Brain microvascular endothelial cell (primary cell): ENCODE results near the gene PKP1.

Source experiments
- DNase-seq: peaks from one replicate; pipeline ENCODE4 v3.0.0-alpha.2; 2020
- H3K27ac ChIP-seq: fragments of 250-450 bp; sonication (Bioruptor Pico); 2 replicates; pipeline ENCODE4 v1.5.1; 2020; ENCODE audit warnings: mild to moderate bottlenecking, moderate library complexity
- H3K27me3 ChIP-seq: fragments of 250-450 bp; sonication (Bioruptor Pico); replicated peaks from 2 replicates; pipeline ENCODE4 v1.5.1; 2020; ENCODE audit warnings: mild to moderate bottlenecking
- H3K36me3 ChIP-seq: fragments of 250-450 bp; sonication (Bioruptor Pico); replicated peaks from 2 replicates; pipeline ENCODE4 v1.5.1; 2020; ENCODE audit warnings: mild to moderate bottlenecking
- H3K4me3 ChIP-seq: 2 replicates; pipeline ENCODE4 v1.5.1; 2011; ENCODE audit warnings: low read depth, mild to moderate bottlenecking, control low read depth, low read length, moderate library complexity
- in situ Hi-C: cut with HindIII; loops from 2 replicates; pipeline ENCODE4 v1.10.0; 2017; ENCODE audit warnings: low sequenced_read_pairs, low pct_ligation_motif_present
- TF ChIP-seq, protein P1 (sequence below): IDR thresholded peaks from 2 replicates; pipeline ENCODE4 v1.5.1; 2011; ENCODE audit warnings: low read depth, mild to moderate bottlenecking, moderate library complexity, low read length, control low read depth, inconsistent platforms; ENCODE audit errors: missing control alignments

The PKP1 gene

DNA sequence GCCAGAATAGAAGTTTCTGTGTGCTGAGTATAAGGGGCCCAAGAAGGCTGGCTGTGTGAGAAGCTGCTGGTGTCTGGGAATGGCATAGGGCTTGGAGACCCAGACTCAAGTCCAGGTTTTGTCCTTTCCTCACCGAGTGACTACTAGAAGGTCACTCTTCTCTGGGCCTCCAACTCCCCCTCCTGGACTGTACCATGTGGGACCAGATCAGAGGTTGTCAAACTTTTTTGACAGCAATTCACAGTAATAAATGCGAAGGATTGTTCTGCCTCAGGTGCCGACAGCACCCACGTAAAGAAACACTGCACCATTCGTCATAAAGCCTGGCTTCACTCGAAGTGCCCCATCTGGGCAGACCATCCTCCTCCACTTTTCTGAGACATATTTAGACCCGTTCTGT is 29.0 kb downstream of the PKP1 start:
- no peak for DNase-seq
- in situ Hi-C loops = no loop called here
- Histone ChIP-seq H3K27me3 (peaks cover 21% of the 10 kb centered on the region), H3K4me3 (no peak overlapping the region), H3K27ac (no peak overlapping the region), H3K36me3 (no peaks in the 10 kb centered on the region)
- TF ChIP-seq, protein P1, sequence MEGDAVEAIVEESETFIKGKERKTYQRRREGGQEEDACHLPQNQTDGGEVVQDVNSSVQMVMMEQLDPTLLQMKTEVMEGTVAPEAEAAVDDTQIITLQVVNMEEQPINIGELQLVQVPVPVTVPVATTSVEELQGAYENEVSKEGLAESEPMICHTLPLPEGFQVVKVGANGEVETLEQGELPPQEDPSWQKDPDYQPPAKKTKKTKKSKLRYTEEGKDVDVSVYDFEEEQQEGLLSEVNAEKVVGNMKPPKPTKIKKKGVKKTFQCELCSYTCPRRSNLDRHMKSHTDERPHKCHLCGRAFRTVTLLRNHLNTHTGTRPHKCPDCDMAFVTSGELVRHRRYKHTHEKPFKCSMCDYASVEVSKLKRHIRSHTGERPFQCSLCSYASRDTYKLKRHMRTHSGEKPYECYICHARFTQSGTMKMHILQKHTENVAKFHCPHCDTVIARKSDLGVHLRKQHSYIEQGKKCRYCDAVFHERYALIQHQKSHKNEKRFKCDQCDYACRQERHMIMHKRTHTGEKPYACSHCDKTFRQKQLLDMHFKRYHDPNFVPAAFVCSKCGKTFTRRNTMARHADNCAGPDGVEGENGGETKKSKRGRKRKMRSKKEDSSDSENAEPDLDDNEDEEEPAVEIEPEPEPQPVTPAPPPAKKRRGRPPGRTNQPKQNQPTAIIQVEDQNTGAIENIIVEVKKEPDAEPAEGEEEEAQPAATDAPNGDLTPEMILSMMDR = no peak

- Histone ChIP-seq H3K27ac (no peak overlapping the region), H3K27me3 (peaks cover 18% of the 10 kb centered on the region), H3K4me3 (no peak overlapping the region), H3K36me3 (no peaks in the 10 kb centered on the region)
- DNase-seq = no peak
- in situ Hi-C loops = no loop called here
- TF ChIP-seq, protein P1 = no peak
Observed at GRCh38 chr1:201313086-201313485, 29.8 kb downstream of the PKP1 start.

GRCh38 chr1:201316556-201316955 is 33.2 kb downstream of the PKP1 start:
- in situ Hi-C loops = no loop called here
- TF ChIP-seq, protein P1 = no peak
- Histone ChIP-seq H3K36me3 (no peaks in the 10 kb centered on the region), H3K27me3 (no peaks in the 10 kb centered on the region), H3K27ac (no peak overlapping the region), H3K4me3 (no peak overlapping the region)
- DNase-seq = no peak

DNA sequence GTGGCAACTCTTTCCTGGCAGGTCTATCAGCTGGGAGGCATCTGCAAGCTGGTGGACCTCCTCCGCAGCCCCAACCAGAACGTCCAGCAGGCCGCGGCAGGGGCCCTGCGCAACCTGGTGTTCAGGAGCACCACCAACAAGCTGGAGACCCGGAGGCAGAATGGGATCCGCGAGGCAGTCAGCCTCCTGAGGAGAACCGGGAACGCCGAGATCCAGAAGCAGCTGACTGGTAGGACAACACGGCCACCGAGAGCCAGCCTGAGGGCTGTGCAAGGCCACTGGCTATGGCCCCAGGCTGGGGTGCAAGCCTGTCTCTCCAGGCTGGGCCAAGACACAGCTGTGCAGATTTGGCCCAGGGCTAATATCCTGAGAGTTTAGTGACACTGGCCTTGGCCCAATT is 34.2 kb downstream of the PKP1 start:
- H3K27me3 ChIP-seq = no peaks in the 10 kb centered on the region
- H3K4me3 ChIP-seq = no peak overlapping the region
- in situ Hi-C loops = no loop called here
- TF ChIP-seq, protein P1 = no peak
- no peak overlapping the region for H3K27ac ChIP-seq
- H3K36me3 ChIP-seq = no peaks in the 10 kb centered on the region
- no peak for DNase-seq

DNA sequence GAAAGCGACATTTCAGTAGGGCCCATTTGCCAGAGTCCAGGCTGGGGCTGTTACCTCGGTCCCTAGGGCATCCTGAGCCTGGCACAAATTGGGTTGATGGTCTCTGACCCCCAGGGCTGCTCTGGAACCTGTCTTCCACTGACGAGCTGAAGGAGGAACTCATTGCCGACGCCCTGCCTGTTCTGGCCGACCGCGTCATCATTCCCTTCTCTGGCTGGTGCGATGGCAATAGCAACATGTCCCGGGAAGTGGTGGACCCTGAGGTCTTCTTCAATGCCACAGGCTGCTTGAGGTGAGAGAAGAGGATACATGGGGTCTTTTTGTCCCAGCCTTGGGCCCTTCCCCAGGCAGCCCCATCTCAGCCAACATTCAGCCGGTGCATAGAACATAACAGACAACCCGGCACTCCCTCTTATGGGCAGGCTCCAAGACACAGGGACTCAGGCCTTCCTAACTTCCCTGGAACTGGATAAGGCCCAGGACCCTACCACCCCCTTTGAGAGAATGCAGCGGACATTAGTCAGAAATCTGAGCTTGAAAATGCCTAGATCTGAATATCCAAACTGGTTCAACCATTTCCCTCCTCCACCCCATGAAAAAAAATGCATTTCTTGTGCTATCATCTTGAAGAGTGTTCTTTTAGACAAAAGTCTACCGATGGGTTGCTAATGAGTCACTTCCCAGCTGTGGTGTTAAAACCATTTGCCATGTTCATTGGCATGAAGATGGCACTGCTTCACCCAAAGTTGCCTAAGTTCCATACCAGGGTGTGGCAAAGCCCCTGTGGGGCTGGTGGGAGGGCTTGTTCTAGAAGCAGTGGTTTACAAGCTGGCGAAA is 35.4 kb downstream of the PKP1 start:
- TF ChIP-seq, protein P1 = no peak
- no peak for DNase-seq
- in situ Hi-C loops = no loop called here
- H3K36me3 ChIP-seq = no peaks in the 10 kb centered on the region
- no peaks in the 10 kb centered on the region for H3K27me3 ChIP-seq
- H3K4me3 ChIP-seq = no peak overlapping the region
- H3K27ac ChIP-seq = no peak overlapping the region

DNA sequence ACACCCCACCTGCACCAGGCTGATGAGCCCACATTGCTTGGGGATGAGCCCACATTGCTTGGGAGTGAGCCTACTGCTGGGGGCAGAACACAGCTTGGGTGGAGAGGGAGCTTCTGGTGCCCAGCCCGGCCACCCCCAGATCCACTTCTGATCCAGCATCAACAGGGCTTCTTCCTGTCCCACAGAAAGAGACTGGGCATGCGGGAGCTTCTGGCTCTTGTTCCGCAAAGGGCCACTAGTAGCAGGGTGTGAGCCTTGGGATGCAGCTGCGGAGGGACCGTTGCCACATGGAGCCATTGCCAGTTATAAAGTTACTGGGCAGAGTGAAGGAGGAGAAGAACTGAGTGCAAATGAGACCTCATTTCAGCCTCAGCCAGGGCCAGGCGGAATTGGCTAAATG is 36.3 kb downstream of the PKP1 start:
- H3K36me3 ChIP-seq = no peaks in the 10 kb centered on the region
- H3K27me3 ChIP-seq = no peaks in the 10 kb centered on the region
- TF ChIP-seq, protein P1 = no peak
- in situ Hi-C loops = no loop called here
- H3K27ac ChIP-seq = no peak overlapping the region
- no peak for DNase-seq
- H3K4me3 ChIP-seq = no peak overlapping the region
